ENCODE measurements around the gene DCD. TPM values are rescaled to one million over a fixed set of nuclear protein-coding genes. Genes with fewer than 3 reads are reported as not detected.

DCD gene
- total and polyA plus RNA-seq, 2 of the 8 experiments (the other 6 are each of a cell fraction or from before 2014, with no cell fraction given), result not detected

GRCh38 chr12:54666008-54666407, 17.8 kb upstream of the DCD start:
- H3K4me1 ChIP-seq (replicated peaks in 1 of 4; ENCODE audit: control insufficient read depth in 3 of 4, insufficient read depth in 4 of 4, low read length in 3 of 4), result no peaks in the 10 kb centered on the region
- no peak overlapping the region for H2AK5ac ChIP-seq (ENCODE audit: low read depth, low read length)
- DNase-seq (ENCODE audit: low read depth in 1 of 2, low spot score in 2 of 2), result no peak
- no peak overlapping the region for H3K4me2 ChIP-seq (ENCODE audit: insufficient read depth in 1 of 2, low read depth in 2 of 2, low read length in 2 of 2)
- H3K56ac ChIP-seq (replicated peaks; ENCODE audit: insufficient read length, low read depth, low read length), result no peak overlapping the region
- no peaks in the 10 kb centered on the region for H3K23me2 ChIP-seq (ENCODE audit: low read depth, low read length)
- WGBS, 2 experiments (ENCODE audit: extremely low coverage in 1 of 2, insufficient coverage in 1 of 2, insufficient read length in 1 of 2, insufficient replicate concordance in 2 of 2, low coverage in 1 of 2, low lambda C conversion rate in 2 of 2, missing lambda C conversion rate in 1 of 2), result 95% methylated on average over 3 of the region's 3 CpGs; no CpG with 5 or more reads in 1 of the 2 experiments
- H2BK5ac ChIP-seq (ENCODE audit: low read depth, low read length), result no peak overlapping the region
- no peak overlapping the region for H4K5ac ChIP-seq (ENCODE audit: insufficient read length, low read depth, low read length)
- no peaks in the 10 kb centered on the region for H4K20me1 ChIP-seq (replicated peaks in 1 of 2; ENCODE audit: control insufficient read depth in 1 of 2, insufficient read depth in 2 of 2, low read length in 2 of 2)
- ChIA-PET POLR2A (ENCODE audit: partially characterized antibody) (no interaction called here), CTCF (ENCODE audit: partially characterized antibody) (interaction anchor here (1.4 kb wide), 1 partner anchor 14 kb away, joined by 6 read pairs; no protein-coding TSS in a partner anchor)
- H3K14ac ChIP-seq (ENCODE audit: insufficient read length), result no peak overlapping the region
- H3K9ac ChIP-seq (replicated peaks in 1 of 4; ENCODE audit: extremely low read depth in 1 of 4, low read depth in 3 of 4, low read length in 3 of 4), result no peak overlapping the region
- H2BK20ac ChIP-seq (ENCODE audit: low read length), result no peak overlapping the region
- no peak overlapping the region for H3K18ac ChIP-seq (ENCODE audit: extremely low read depth, low read length)
- no peak overlapping the region; the same call in 1 of the 2 replicates for H2AFZ ChIP-seq (ENCODE audit: low read length)
- no peaks in the 10 kb centered on the region; a peak in 1 of 7 replicates for H3K27me3 ChIP-seq (replicated peaks in 1 of 4; ENCODE audit: control insufficient read depth in 3 of 4, extremely low read depth in 1 of 4, insufficient read depth in 3 of 4, low read length in 3 of 4)
- no peak overlapping the region for H3K27ac ChIP-seq (ENCODE audit: low read depth, low read length)
- TF ChIP-seq POU5F1 (IDR thresholded peaks at IDR 0.05; ENCODE audit: low read depth, low read length), result no peak
- no peak for TF ChIP-seq KDM4A (IDR thresholded peaks at IDR 0.05; ENCODE audit: low read depth, low read length, severe bottlenecking)
- TF ChIP-seq RXRA (IDR thresholded peaks at IDR 0.05; ENCODE audit: insufficient read depth, low read depth, low read length), result no peak
- TF ChIP-seq TAF7 (optimal IDR thresholded peaks at IDR 0.05; ENCODE audit: borderline replicate concordance, low read depth, low read length), result no peak
- TF ChIP-seq YY1 (IDR thresholded peaks at IDR 0.05; ENCODE audit: low read depth, low read length), result no peak
- no peak for TF ChIP-seq SRF (IDR thresholded peaks at IDR 0.05; ENCODE audit: low read depth, low read length)
- TF ChIP-seq GTF2F1 (IDR thresholded peaks at IDR 0.05; ENCODE audit: borderline replicate concordance, low read depth, low read length), result no peak
- no peak for TF ChIP-seq GABPA (IDR thresholded peaks at IDR 0.05; ENCODE audit: borderline replicate concordance, insufficient read depth, low read length)
- no peak for TF ChIP-seq POLR2A (IDR thresholded peaks at IDR 0.05; ENCODE audit: control extremely low read depth in 1 of 2, low read depth in 2 of 2, low read length in 2 of 2)
- TF ChIP-seq CTCF (IDR thresholded peaks at IDR 0.05; ENCODE audit: control extremely low read depth in 1 of 3, insufficient read depth in 1 of 3, low read depth in 1 of 3, low read length in 3 of 3), result no peak
- no peak for TF ChIP-seq PHF8 (conservative IDR thresholded peaks at IDR 0.05; ENCODE audit: low read depth, low read length)
- TF ChIP-seq POLR2AphosphoS5 (IDR thresholded peaks at IDR 0.05; ENCODE audit: low read depth, low read length), result no peak
- no peak for TF ChIP-seq CBX5 (IDR thresholded peaks at IDR 0.05; ENCODE audit: low read depth, low read length)
- no peak overlapping the region for H3K23ac ChIP-seq (ENCODE audit: insufficient read length)
- no peak overlapping the region for H4K91ac ChIP-seq (replicated peaks; ENCODE audit: insufficient read length, low read length)
- H2BK15ac ChIP-seq (ENCODE audit: low read length), result no peak overlapping the region
- no peak overlapping the region for H3K4me3 ChIP-seq (ENCODE audit: extremely low read depth in 1 of 4, insufficient read depth in 2 of 4, low read depth in 3 of 4, low read length in 4 of 4)
- H3K79me2 ChIP-seq (ENCODE audit: control insufficient read depth in 1 of 2, insufficient read depth in 2 of 2, low read length in 2 of 2), result no peaks in the 10 kb centered on the region
- no peak overlapping the region for H2BK120ac ChIP-seq (replicated peaks; ENCODE audit: low read depth, low read length)
- H3K36me3 ChIP-seq (ENCODE audit: control insufficient read depth in 2 of 4, insufficient read depth in 4 of 4, low read length in 3 of 4), result no peaks in the 10 kb centered on the region
- no peaks in the 10 kb centered on the region for H3K9me3 ChIP-seq (ENCODE audit: insufficient read depth in 2 of 2, low read depth in 1 of 2, low read length in 1 of 2)
- no peak for FAIRE-seq
- H3K79me1 ChIP-seq (ENCODE audit: low read depth, low read length), result no peaks in the 10 kb centered on the region
- H2BK12ac ChIP-seq (ENCODE audit: low read depth, low read length), result no peak overlapping the region
- no peak overlapping the region for H3K4ac ChIP-seq (replicated peaks; ENCODE audit: insufficient read length, low read depth, low read length)
- H4K8ac ChIP-seq (ENCODE audit: extremely low read depth, insufficient read depth, low read length), result no peak overlapping the region
